ENCODE data around the gene NEK2.

NEK2 gene

GRCh38 chr1:211708926-211709325 is 33.5 kb upstream of the NEK2 start:
- Histone ChIP-seq H3K27ac (ENCODE audit: low read depth, low read length) (no peak overlapping the region), H2AFZ (ENCODE audit: low read depth, low read length, severe bottlenecking) (no peak overlapping the region), H3K4me2 (ENCODE audit: low read depth, low read length, poor library complexity, severe bottlenecking) (no peak overlapping the region), H3F3A (ENCODE audit: insufficient read depth) (no peaks in the 10 kb centered on the region), H4K20me1 (ENCODE audit: low read depth, low read length) (no peaks in the 10 kb centered on the region), H3K36me3 (ENCODE audit: low read length) (no peaks in the 10 kb centered on the region), H3K79me2 (ENCODE audit: insufficient read depth, low read length) (no peaks in the 10 kb centered on the region), H3K9me3 (ENCODE audit: insufficient read depth, low read length) (no peaks in the 10 kb centered on the region), H3K27me3 (ENCODE audit: low read length) (no peaks in the 10 kb centered on the region), H3K9ac (ENCODE audit: low read length) (no peak overlapping the region), H3K4me3 (ENCODE audit: insufficient read depth, low read length, poor library complexity, severe bottlenecking) (no peak overlapping the region), H3K9me2 (replicated peaks; ENCODE audit: insufficient read depth, low read length) (no peaks in the 10 kb centered on the region)
- no peak for TF ChIP-seq CTCF (IDR thresholded peaks at IDR 0.05; ENCODE audit: insufficient read depth, low read length, poor library complexity, severe bottlenecking)
- TF ChIP-seq EZH2phosphoT487 (conservative IDR thresholded peaks at IDR 0.05; ENCODE audit: low read length): no peak

- Histone ChIP-seq H3K79me2 (ENCODE audit: insufficient read depth, low read length) (no peaks in the 10 kb centered on the region), H3K27me3 (ENCODE audit: low read length) (no peaks in the 10 kb centered on the region), H3K9me2 (replicated peaks; ENCODE audit: insufficient read depth, low read length) (no peaks in the 10 kb centered on the region), H3F3A (ENCODE audit: insufficient read depth) (no peaks in the 10 kb centered on the region), H3K27ac (ENCODE audit: low read depth, low read length) (no peak overlapping the region), H3K9ac (ENCODE audit: low read length) (no peak overlapping the region), H3K4me2 (ENCODE audit: low read depth, low read length, poor library complexity, severe bottlenecking) (no peak overlapping the region), H2AFZ (ENCODE audit: low read depth, low read length, severe bottlenecking) (no peak overlapping the region), H3K4me3 (ENCODE audit: insufficient read depth, low read length, poor library complexity, severe bottlenecking) (no peak overlapping the region), H3K9me3 (ENCODE audit: insufficient read depth, low read length) (no peaks in the 10 kb centered on the region), H3K36me3 (ENCODE audit: low read length) (no peaks in the 10 kb centered on the region), H4K20me1 (ENCODE audit: low read depth, low read length) (no peaks in the 10 kb centered on the region)
- TF ChIP-seq CTCF (IDR thresholded peaks at IDR 0.05; ENCODE audit: insufficient read depth, low read length, poor library complexity, severe bottlenecking) (no peak), EZH2phosphoT487 (conservative IDR thresholded peaks at IDR 0.05; ENCODE audit: low read length) (no peak)
These were observed 32.6 kb upstream of the NEK2 start for GRCh38 chr1:211708006-211708405.

GRCh38 chr1:211705467-211706091 is 30.2 kb upstream of the NEK2 start:
- no peak overlapping the region for H3K4me3 ChIP-seq (ENCODE audit: insufficient read depth, low read length, poor library complexity, severe bottlenecking)
- H3K9me3 ChIP-seq (ENCODE audit: insufficient read depth, low read length): no peaks in the 10 kb centered on the region
- TF ChIP-seq EZH2phosphoT487 (conservative IDR thresholded peaks at IDR 0.05; ENCODE audit: low read length): no peak
- no peak for TF ChIP-seq CTCF (IDR thresholded peaks at IDR 0.05; ENCODE audit: insufficient read depth, low read length, poor library complexity, severe bottlenecking)
- H4K20me1 ChIP-seq (ENCODE audit: low read depth, low read length): no peaks in the 10 kb centered on the region
- H3K36me3 ChIP-seq (ENCODE audit: low read length): no peaks in the 10 kb centered on the region
- no peaks in the 10 kb centered on the region for H3F3A ChIP-seq (ENCODE audit: insufficient read depth)
- no peak overlapping the region for H3K27ac ChIP-seq (ENCODE audit: low read depth, low read length)
- no peaks in the 10 kb centered on the region for H3K27me3 ChIP-seq (ENCODE audit: low read length)
- no peaks in the 10 kb centered on the region for H3K9me2 ChIP-seq (replicated peaks; ENCODE audit: insufficient read depth, low read length)
- no peak overlapping the region for H3K4me2 ChIP-seq (ENCODE audit: low read depth, low read length, poor library complexity, severe bottlenecking)
- no peak overlapping the region for H2AFZ ChIP-seq (ENCODE audit: low read depth, low read length, severe bottlenecking)
- H3K79me2 ChIP-seq (ENCODE audit: insufficient read depth, low read length): no peaks in the 10 kb centered on the region
- no peak overlapping the region for H3K9ac ChIP-seq (ENCODE audit: low read length)

Data from SU-DHL-6 (cell line).